AG20443 (cell line): ENCODE results near the gene LRP10.
"Not testable (repeated sequence)": the region's sequence is repeated elsewhere in the genome, so short reads cannot be mapped to it uniquely, and the experiment has no call there.

Source experiments
- DNase-seq: peaks from one replicate; pipeline ENCODE4 v3.0.0; 2012; ENCODE audit warnings: low spot score, mixed read lengths

LRP10 gene, protein sequence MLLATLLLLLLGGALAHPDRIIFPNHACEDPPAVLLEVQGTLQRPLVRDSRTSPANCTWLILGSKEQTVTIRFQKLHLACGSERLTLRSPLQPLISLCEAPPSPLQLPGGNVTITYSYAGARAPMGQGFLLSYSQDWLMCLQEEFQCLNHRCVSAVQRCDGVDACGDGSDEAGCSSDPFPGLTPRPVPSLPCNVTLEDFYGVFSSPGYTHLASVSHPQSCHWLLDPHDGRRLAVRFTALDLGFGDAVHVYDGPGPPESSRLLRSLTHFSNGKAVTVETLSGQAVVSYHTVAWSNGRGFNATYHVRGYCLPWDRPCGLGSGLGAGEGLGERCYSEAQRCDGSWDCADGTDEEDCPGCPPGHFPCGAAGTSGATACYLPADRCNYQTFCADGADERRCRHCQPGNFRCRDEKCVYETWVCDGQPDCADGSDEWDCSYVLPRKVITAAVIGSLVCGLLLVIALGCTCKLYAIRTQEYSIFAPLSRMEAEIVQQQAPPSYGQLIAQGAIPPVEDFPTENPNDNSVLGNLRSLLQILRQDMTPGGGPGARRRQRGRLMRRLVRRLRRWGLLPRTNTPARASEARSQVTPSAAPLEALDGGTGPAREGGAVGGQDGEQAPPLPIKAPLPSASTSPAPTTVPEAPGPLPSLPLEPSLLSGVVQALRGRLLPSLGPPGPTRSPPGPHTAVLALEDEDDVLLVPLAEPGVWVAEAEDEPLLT

GRCh38 chr14:22871224-22872032 lies at the start of gene LRP10:
TSS of gene LRP10 (plus strand) at chr14:22871740. CDS start at chr14:22872304, 564 bp downstream.
- peak; percentile 91 for DNase-seq

DNA sequence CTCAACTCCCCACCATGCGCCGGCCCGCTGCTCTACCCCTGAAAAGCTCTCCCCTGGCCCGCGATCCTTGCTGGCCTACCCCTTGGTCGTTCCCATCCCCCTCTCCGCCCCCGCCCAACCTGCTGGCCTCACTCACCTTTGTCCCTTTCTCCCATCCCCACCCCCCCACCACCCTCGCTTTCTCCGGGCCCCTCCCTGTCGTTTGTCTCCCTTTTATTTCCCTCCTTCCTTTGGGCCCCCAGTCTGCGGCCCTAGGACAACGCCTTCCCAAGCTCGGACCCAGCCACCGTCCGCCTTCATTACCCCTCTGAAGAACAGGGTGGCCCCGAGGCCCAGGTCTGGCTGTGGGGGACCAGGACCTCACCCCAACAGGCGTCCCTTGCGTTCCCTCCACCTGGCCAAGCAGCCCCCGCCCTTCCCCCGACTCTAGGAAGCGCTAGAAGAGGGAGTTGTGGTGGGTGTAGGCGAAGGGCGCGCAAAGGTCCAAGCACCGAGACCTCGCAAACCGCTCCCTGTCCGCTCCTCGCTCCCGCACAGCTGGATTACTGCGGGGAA lies 49.4 kb upstream of the LRP10 start:
- DNase-seq, result no peak

- DNase-seq, result peak; percentile 90
Measured at GRCh38 chr14:22822571-22823098, 48.9 kb upstream of the LRP10 start.

DNA sequence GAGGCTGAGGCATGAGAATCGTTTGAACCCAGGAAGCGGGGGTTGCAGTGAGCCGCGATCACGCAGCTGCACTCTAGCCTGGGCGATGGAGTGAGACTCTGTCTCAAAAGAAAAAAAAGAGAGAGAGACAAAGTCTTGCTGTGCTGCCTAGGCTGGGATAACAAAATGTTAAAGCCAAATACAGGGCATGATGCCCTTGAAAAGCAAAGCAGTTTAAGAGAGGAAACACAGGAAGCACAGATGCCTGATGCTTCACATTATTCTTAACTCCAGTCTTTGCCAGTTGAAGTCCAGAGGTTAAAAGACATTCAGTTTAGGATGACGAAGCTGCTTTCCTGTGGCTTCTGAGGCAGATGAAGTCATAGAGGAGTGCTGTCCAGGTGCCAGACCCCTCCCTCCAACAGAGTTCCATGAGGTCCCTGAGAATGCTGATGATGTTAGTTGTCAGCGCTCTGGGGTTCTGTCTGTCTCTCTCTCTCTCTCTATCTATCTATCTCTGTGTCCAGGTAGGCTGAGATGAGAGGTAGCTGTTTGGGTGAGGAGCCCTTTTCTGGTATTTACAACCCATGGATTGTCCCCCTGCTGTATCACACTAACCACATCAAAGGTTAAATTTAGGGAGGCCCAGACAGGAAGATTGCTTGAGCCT lies 46.7 kb upstream of the LRP10 start:
- DNase-seq, result peak; percentile 80

DNA sequence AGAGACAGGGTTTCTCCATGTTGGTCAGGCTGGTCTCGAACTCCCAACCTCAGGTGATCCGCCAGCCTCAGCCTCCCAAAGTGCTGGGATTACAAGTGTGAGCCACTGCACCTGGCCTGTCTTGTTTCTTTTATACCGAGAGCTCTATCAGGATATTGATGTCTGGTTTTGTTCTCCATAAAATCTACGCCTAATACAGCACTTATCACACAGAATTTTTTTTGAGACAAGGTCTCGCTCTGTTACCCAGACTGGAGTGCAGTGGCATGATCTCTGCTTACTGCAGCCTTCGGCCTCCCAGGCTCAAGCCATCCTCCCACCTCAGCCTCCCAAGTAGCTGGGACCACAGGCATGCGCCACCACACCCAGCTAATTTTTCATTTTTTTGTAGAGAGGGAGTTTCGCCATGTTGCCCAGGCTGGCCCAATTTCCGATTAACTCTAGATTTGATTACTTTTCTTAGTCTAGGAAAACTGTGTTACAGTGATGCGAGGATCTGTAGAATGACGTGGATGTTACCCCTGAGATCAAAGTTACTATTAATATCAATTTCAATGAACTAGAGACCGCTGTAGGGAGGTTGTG lies 42.4 kb upstream of the LRP10 start:
- not testable (repeated sequence) for DNase-seq

DNA sequence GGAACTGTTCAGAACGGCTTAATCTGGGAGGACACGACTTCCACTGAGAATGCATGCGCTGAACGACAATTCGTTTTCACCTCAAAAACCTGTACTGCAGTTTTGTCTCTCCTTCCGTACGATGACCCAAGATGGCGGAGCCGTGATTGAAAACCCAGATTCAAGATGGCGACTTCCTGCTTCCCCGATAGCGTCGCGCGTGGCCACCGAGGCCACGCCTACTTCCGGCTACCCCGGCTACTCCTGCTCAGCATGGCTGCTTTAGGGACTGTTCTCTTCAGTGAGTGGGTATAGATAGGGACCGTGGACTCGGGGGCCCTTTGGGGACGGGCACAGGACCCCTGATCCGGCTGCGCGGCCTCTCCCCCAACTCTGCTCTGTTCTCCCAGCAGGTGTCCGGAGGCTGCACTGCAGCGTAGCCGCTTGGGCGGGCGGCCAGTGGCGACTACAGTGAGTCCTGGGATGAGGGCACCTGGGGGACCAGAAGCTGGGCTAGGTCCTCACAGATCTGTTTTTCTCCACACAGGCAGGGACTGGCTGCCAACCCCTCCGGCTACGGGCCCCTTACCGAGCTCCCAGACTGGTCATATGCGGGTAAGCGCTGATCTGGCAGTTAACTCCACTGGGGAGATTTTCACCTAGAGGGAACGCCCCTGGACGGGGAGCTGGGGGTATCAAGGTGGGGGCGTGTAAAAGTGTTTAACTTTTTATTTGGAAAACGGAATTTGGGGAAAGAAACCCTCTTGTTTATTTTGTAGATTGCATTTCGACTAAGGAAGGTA lies 41.7 kb upstream of the LRP10 start, which contains the start of gene MRPL52:
Gene MRPL52, plus strand, starts transcription at position 227 of the 782 bp plus-strand sequence. Its CDS starts 26 bp downstream, at position 253.
- DNase-seq, result peak; percentile 92

- no peak for DNase-seq
Measured at GRCh38 chr14:22830443-22831010, 41.0 kb upstream of the LRP10 start.

DNA sequence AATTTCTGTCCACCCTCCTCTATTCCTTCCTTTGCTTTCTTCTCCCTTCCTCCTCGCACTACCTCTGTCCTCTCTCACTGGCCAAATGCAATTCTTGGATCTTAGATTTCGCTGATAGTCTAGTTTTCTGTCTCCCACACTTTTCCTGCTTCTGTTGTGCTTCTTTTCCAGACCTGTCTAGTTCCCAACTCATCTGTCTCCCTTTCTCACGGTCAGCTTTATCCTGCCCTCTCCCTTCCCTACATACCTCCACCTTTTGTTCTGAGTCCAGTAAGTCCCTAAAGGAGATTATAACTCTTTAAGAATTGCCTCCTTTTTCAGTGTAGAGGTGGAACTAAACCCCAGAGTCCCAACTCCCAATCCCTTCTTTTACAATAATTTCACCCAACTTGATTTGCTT lies 36.0 kb upstream of the LRP10 start:
- no peak for DNase-seq

GRCh38 chr14:22836301-22837113 lies 35.0 kb upstream of the LRP10 start, which contains the start of gene MMP14:
TSS of gene MMP14 (plus strand) at chr14:22836585. CDS start at chr14:22836818, 233 bp downstream.
- peak; percentile 92 for DNase-seq

- peak; percentile 70 for DNase-seq
Measured at GRCh38 chr14:22837114-22837749, 34.3 kb upstream of the LRP10 start.

DNA sequence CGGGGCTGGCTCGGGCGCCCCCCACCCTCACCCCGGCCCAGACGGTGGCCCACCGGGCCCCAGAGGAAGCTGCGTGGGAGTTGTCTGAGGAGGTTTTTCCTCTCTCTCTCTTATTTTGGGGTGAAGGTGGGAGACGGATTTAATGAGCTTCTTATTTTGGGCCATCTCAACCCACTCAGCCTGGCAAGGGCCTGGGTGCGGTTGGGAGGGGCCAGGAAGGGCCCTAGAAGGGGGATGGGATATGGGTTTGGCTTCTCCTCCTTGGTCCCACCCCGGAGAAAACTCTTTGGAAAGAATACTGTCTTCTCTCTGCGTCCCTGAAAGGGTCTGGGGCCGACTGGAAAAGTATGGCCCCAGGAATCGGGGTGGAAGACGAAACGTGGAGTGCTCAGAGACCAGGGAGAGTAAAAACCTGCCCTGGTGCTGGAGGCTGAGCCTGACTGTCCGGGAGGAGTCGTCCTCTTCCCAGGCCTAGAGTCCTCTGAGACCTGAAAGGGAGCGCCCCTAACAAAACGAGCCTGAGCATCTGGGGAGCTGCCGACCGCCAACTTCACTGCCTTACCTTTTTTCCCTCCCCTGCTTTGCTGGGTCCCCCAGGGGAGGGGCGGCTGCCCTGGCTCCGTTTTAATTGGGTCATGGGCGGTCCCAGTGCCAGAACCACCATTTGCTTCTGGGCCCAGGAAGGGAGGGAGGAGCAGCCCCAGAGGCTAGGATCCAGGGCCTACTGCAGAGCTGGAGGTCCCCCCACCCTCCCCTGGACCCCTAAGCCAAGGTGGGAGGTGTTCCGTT lies 33.6 kb upstream of the LRP10 start:
- DNase-seq, result peak; percentile 48

- DNase-seq, result peak; percentile 54
Measured at GRCh38 chr14:22838631-22839041, 32.9 kb upstream of the LRP10 start.

DNA sequence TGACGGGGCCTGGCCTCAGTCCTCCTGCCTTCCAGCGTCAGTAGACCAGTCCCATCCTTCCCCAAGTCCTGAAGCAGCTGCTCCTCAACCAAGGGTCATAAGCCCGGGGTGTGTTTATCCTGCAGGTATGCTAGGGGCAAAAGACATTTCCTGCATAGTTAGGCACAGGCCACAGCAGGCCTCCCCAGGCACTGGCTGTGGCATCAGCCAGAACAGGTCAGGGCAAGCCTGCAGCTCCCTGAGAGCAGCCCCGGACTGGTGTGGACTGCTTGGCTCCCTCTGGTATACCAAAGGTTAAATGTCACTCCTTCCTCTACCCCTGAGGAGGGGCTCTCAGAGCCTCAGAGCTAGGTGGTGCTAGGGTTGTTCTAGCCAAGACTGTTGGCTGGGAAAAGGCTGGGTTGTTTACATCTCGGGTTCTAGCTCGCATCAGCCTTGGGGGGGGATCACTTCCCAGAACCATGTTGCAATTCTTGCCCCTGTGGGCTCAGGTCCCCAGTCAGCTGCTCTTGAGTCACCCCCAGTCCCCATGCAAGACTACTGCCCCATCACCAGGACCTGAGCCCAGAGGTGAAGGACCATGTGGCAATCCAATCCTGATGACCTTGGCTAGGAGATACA lies 32.3 kb upstream of the LRP10 start:
- peak; percentile 18 for DNase-seq

- no peak for DNase-seq
Measured at GRCh38 chr14:22841311-22841710, 30.2 kb upstream of the LRP10 start.

GRCh38 chr14:22841769-22842168 lies 29.8 kb upstream of the LRP10 start:
- DNase-seq, result no peak

DNA sequence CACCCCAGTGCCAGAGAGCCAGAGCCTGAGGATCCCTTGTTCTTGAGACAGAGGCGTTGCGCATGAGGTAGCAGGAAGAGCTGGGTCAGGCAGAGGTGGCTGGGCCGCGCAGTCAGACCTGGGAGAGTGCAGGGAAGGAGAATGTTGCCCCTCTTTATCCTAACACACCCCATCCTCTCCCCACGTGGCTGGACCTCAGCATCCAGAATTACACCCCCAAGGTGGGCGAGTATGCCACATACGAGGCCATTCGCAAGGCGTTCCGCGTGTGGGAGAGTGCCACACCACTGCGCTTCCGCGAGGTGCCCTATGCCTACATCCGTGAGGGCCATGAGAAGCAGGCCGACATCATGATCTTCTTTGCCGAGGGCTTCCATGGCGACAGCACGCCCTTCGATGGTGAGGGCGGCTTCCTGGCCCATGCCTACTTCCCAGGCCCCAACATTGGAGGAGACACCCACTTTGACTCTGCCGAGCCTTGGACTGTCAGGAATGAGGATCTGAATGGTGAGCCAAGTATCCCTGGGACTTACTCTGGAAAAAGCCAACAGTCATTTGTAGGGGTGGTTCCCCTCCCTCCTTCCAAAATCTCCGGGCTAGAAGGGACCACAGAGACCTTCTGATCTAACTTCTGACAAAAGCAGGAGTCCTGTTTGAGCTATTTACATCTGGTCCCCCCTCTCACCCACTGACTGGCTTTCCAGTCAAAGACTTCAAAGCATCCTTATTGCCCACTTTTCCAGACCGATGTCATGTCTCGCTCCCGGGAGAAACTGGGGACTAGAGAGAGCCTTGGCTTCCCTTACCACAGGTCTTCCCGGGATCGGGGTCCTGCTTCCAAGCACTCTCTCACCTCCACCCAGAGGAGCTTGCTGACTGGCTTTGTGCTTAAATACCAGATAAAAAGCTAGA lies 29.1 kb upstream of the LRP10 start:
- DNase-seq, result no peak
